GM19468 (cell line): ENCODE measurements around the gene SLC25A53.
"Not testable (repeated sequence)": the region's sequence is repeated elsewhere in the genome, so short reads cannot be mapped to it uniquely, and the experiment has no call there.

Source experiments
- ATAC-seq: cut with Tn5 transposase; IDR thresholded peaks from one replicate; pipeline ENCODE4 v1.9.1; 2021; ENCODE audit warnings: mild to moderate bottlenecking, moderate library complexity, moderate number of reproducible peaks; ENCODE audit not compliant: unreplicated experiment; ENCODE audit errors: extremely low read depth

Gene SLC25A53

DNA sequence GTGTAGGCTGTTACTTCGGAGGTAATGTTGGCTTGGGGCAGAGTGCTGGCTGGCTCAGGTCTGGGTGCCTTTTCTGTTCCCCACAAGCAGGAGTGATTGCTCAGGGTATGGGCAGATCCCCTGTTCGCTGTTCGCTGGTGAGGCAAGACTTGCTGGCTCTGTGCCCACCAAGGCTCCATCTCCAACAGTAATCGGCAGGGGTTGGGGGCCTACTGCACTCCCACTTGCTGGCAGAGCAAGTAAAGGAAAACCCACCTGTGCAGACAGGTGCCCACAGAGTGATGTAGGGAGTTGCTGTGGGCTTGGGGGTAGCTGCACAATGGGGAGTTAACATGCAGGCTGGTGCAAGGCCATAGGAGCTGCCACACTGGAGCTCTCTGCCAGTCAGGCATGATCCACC, 72.7 kb downstream of the SLC25A53 start:
- ATAC-seq = no peak

- not testable (repeated sequence) for ATAC-seq
Measured at GRCh38 chrX:104077854-104078253, 79.0 kb downstream of the SLC25A53 start.

GRCh38 chrX:104075778-104076445, 80.9 kb downstream of the SLC25A53 start, which contains the start of gene TMSB15C:
Gene TMSB15C (minus strand): TSS chrX:104076236.
- peak; percentile 75 for ATAC-seq

DNA sequence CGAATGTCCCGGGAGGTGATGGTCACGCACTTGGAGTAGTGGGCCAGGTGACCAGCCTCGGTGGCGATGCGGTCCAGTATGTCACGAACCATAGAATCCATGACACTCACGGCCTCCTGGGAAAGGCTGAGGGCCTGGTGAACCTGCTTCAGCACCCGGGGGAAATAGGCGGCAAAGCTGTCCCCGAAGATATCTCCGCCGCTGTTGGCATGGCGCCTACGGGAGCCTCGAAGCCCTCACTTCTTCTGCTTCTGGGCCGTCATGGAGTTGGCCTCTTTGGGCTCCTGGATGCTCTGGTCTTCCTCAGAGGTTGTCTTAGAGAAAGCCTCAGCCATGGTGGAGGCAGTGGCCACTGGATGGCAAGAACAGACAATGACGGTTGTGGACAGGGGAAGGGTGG, 94.2 kb downstream of the SLC25A53 start:
- not testable (repeated sequence) for ATAC-seq

DNA sequence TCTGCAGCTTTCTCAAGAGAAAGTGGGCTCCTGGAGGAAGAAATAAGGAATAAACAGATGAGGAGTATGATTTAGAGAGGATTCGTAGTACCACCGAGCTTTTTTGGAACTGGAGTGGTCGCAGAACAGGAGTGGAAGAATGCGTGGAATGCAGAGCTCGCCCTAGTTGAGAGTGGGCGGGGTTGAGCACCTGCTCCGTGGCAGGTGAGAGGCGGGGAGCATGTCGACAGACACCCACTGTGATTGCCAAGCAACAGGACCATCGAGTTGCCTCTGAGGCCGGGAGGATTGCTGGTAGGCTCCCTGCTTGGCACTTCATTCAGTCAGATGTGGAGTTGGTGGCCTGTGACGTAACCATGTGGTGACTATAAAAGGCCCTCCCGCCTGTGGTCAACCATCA, 101.9 kb downstream of the SLC25A53 start:
- not testable (repeated sequence) for ATAC-seq
